ENCODE measurements around the gene TRIM13. TPM values are rescaled to one million over a fixed set of nuclear protein-coding genes. Genes with fewer than 3 reads are reported as not detected.

The TRIM13 gene
- total RNA-seq, 1 experiment from 2014 or later, result 13.4 TPM

DNA sequence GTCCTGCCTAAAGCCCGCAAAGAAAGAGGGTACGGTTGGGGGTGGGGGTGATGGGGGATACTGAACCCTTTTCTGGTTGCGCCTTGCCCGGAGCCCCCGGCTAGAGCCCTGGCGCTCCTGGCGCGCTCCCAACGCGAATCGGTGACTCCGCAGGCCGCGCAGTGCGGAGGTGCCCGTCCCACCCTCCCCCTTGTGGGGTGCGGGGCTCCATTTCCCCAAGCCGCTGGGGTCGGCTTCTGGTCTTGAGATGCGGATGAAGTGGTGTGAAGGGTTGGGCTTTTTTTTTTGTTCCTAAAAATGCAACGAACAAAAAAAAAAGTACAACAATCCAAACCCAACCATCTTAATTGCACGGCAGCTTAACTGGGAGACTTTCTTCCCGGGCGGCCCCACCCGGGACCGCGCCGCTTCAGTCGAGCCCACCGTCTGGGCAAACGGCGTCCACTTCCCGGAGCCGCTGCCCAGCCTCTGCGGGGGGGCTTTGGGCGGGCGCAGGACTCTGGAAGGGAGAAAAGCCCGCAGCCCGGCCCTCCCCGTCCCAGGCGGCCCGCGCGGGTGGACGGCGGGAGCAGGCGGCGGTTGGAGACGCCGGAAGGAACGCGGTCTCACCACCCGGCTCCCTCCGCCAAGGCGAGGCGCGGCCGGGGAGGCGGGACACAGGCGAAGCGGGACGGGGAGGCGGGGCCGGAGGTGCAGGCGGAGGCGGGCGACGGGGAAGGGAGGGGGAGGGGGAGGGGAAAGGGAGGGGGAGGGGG lies 504 bp upstream of the TRIM13 start:
- peak; percentile 72 to 89 for DNase-seq
- H3K27ac ChIP-seq, result peak overlapping the region; percentile 79
- ChIA-PET POLR2A (ENCODE audit: unreplicated experiment) (interaction anchor here (0.5 to 0.7 kb wide), 3 partner anchors 52 to 94 kb away, joined by 3 to 6 read pairs (median 6); partner anchors contain the start of gene SPRYD7), CTCF (interaction anchor here (0.5 to 2.4 kb wide), 6 partner anchors 11 to 915 kb away, joined by 3 to 13 read pairs (median 6); partner anchors contain the start of gene SPRYD7)
- H3K79me2 ChIP-seq (ENCODE audit: low read depth), result peaks cover 28% of the 10 kb centered on the region
- peak overlapping the region; percentile 98 for H3K4me3 ChIP-seq
- TF ChIP-seq EZH2 (IDR thresholded peaks at IDR 0.05; ENCODE audit: low read depth) (no peak), CTCF (conservative IDR thresholded peaks at IDR 0.05) (no peak)
- H3F3A ChIP-seq (ENCODE audit: insufficient read depth, low read depth), result peaks cover 8% of the 10 kb centered on the region; the same call in 1 of the 2 replicates
- no peaks in the 10 kb centered on the region for H3K9me3 ChIP-seq (ENCODE audit: insufficient read depth, low read depth)
- peak overlapping the region; percentile 92 for H2AFZ ChIP-seq
- no peaks in the 10 kb centered on the region for H4K20me1 ChIP-seq (ENCODE audit: insufficient read depth)
- H3K9me2 ChIP-seq (ENCODE audit: insufficient read depth), result no peaks in the 10 kb centered on the region
- H3K36me3 ChIP-seq (ENCODE audit: low read depth), result peaks cover 11% of the 10 kb centered on the region; the same call in 1 of the 2 replicates
- H3K4me2 ChIP-seq, result peak overlapping the region; percentile 61
- intact Hi-C loops (cut with micrococcal nuclease; ENCODE audit: unreplicated experiment), result loop anchor here (2.0 to 10.0 kb wide), 7 partner anchors 60 to 916 kb away; partner anchors contain the start of gene SPRYD7
- BruUV-seq (replicated peaks), result no TSS peak
- peaks cover 13% of the 10 kb centered on the region for H3K4me1 ChIP-seq (replicated peaks; ENCODE audit: insufficient read depth)
- H3K27me3 ChIP-seq (ENCODE audit: insufficient read depth, low read depth), result no peaks in the 10 kb centered on the region

GRCh38 chr13:49997955-49998354 lies 1.1 kb downstream of the TRIM13 start:
- peak in 1 of 2 experiments; percentile 44 for DNase-seq
- POLR2A ChIA-PET (ENCODE audit: unreplicated experiment), result interaction anchor here (0.5 to 0.8 kb wide), 5 partner anchors 17 to 531 kb away, joined by 3 to 7 read pairs (median 4); no protein-coding TSS in a partner anchor
- Histone ChIP-seq H3K27ac (peak overlapping the region; percentile 93), H3K36me3 (ENCODE audit: low read depth) (peaks cover 17% of the 10 kb centered on the region), H3F3A (ENCODE audit: insufficient read depth, low read depth) (peaks cover 8% of the 10 kb centered on the region; the same call in 1 of the 2 replicates), H2AFZ (peak overlapping the region; percentile 94; the same call in 1 of the 2 replicates), H3K4me1 (replicated peaks; ENCODE audit: insufficient read depth) (peaks cover 13% of the 10 kb centered on the region), H3K9me2 (ENCODE audit: insufficient read depth) (no peaks in the 10 kb centered on the region), H3K79me2 (ENCODE audit: low read depth) (peaks cover 29% of the 10 kb centered on the region), H3K27me3 (ENCODE audit: insufficient read depth, low read depth) (no peaks in the 10 kb centered on the region), H3K9me3 (ENCODE audit: insufficient read depth, low read depth) (no peaks in the 10 kb centered on the region), H3K4me3 (peak overlapping the region; percentile 65), H3K4me2 (peak overlapping the region; percentile 89), H4K20me1 (ENCODE audit: insufficient read depth) (no peaks in the 10 kb centered on the region)
- CTCF ChIA-PET, result interaction anchor here (0.6 to 2.4 kb wide), 8 partner anchors 11 to 914 kb away, joined by 3 to 13 read pairs (median 4); partner anchors contain the start of genes KPNA3 and SPRYD7
- TF ChIP-seq EZH2 (IDR thresholded peaks at IDR 0.05; ENCODE audit: low read depth) (no peak), CTCF (conservative IDR thresholded peaks at IDR 0.05) (no peak)
- BruUV-seq (replicated peaks), result no TSS peak
- intact Hi-C loops (cut with micrococcal nuclease; ENCODE audit: unreplicated experiment), result loop anchor here (2.0 to 10.0 kb wide), 7 partner anchors 61 to 914 kb away; partner anchors contain the start of gene SPRYD7

Data from PC-9 (cell line).